ENCODE data around the gene EIF2B4.
A peak's percentile ranks its signal among the peaks of the same experiment; 100 is the strongest.

Gene EIF2B4

GRCh38 chr2:27381577-27382181 lies 11.5 kb upstream of the EIF2B4 start:
- in situ Hi-C loops (cut with HindIII; ENCODE audit: low pct_unique_long_range_greater_than_20kb, low sequenced_read_pairs): no loop called here
- no peak for DNase-seq (ENCODE audit: low read depth in 1 of 2, low spot score in 1 of 2)
- TF ChIP-seq JUND (IDR thresholded peaks at IDR 0.05; ENCODE audit: low read depth): no peak

GRCh38 chr2:27380626-27381545 lies 10.7 kb upstream of the EIF2B4 start, which contains the start of gene ZNF513:
Gene ZNF513 (minus strand): TSS chr2:27380734. CDS start chr2:27380526, 208 bp downstream.
- no peak for TF ChIP-seq JUND (IDR thresholded peaks at IDR 0.05; ENCODE audit: low read depth)
- DNase-seq (ENCODE audit: low read depth in 1 of 2, low spot score in 1 of 2): peak; percentile 64 to 88

GRCh38 chr2:27379836-27380625 lies 9.9 kb upstream of the EIF2B4 start:
- DNase-seq (ENCODE audit: low read depth in 1 of 2, low spot score in 1 of 2): peak in 1 of 2 experiments; percentile 15
- TF ChIP-seq JUND (IDR thresholded peaks at IDR 0.05; ENCODE audit: low read depth): no peak
- in situ Hi-C loops (cut with HindIII; ENCODE audit: low pct_unique_long_range_greater_than_20kb, low sequenced_read_pairs): no loop called here

More at GRCh38 chr2:27380626-27381545, 10.7 kb upstream of the EIF2B4 start, which contains the start of gene ZNF513:
- in situ Hi-C loops (cut with HindIII; ENCODE audit: low pct_unique_long_range_greater_than_20kb, low sequenced_read_pairs): no loop called here

DNA sequence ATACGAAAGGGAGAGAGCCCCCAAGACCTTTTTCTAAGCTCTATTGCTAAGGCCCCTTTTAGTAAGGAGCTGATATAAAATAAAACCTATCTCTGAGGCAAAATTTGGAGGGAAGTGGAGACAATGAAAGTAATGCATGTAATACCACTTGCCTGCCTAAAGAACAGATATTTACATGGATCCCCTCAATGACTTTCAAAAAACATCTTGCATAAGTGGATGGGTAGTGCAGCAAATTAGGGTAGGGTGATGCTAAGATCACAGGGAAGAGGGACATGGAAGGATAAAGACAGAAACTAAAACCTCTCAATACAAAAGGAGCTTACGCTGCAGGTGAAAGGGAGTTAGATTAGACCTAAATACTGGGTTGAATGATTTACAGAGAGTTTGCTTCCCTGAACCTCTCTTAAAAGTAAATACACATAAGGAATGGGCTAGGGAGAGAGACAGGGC lies 9.3 kb upstream of the EIF2B4 start:
- in situ Hi-C loops (cut with HindIII; ENCODE audit: low pct_unique_long_range_greater_than_20kb, low sequenced_read_pairs): no loop called here
- no peak for DNase-seq (ENCODE audit: low read depth in 1 of 2, low spot score in 1 of 2)
- TF ChIP-seq JUND (IDR thresholded peaks at IDR 0.05; ENCODE audit: low read depth): no peak

DNA sequence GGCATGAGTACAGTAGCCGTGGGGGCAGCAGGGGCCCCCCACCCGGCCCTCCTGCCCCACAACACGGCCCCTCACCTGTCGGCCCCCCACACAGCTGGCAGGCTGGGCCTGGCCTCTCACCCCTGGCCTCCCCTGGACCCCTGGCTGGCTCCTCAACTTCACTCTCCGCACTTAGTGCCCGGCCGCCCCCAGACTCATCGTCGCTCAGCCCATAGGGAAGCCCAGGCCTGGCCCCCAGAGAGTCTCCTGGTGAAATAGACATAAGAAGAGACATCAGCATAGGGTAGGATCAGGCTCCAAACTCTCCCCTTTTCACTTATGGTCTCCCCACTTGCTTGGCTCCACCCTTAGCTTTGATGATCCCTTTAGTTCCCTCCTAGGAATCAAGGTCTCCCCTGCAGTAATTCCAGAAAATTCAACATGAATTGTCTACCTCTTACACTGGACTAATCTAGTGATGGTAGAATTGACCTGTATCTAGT lies 8.7 kb upstream of the EIF2B4 start:
- in situ Hi-C loops (cut with HindIII; ENCODE audit: low pct_unique_long_range_greater_than_20kb, low sequenced_read_pairs): no loop called here
- no peak for DNase-seq (ENCODE audit: low read depth in 1 of 2, low spot score in 1 of 2)
- no peak for TF ChIP-seq JUND (IDR thresholded peaks at IDR 0.05; ENCODE audit: low read depth)

GRCh38 chr2:27378096-27378808 lies 8.1 kb upstream of the EIF2B4 start:
- in situ Hi-C loops (cut with HindIII; ENCODE audit: low pct_unique_long_range_greater_than_20kb, low sequenced_read_pairs): no loop called here
- peak in 1 of 2 experiments; percentile 42 for DNase-seq (ENCODE audit: low read depth in 1 of 2, low spot score in 1 of 2)
- TF ChIP-seq JUND (IDR thresholded peaks at IDR 0.05; ENCODE audit: low read depth): no peak

DNA sequence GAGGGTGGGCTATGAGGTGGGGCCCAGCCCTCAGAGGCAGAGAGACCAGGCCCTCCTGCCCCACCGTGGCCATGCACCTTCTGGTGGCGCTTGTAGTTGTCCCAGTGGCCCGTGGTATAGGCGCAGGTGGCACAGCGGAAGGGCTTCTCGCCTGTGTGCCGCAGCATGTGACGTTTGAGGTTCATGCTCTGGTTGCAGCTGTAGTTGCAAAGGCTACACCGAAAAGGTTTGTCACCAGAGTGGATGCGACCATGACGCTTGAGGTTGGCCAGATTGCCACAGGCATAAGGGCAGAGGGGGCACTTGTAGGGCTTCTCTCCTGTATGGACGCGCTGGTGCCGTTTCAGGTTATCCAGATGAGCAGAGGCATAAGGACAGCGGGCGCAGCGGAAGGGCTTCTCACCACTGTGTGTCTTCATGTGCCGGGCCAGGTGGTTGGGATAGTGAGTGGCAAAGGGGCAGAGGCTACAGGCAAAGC lies 7.5 kb upstream of the EIF2B4 start:
- in situ Hi-C loops (cut with HindIII; ENCODE audit: low pct_unique_long_range_greater_than_20kb, low sequenced_read_pairs): no loop called here
- no peak for TF ChIP-seq JUND (IDR thresholded peaks at IDR 0.05; ENCODE audit: low read depth)
- no peak for DNase-seq (ENCODE audit: low read depth in 1 of 2, low spot score in 1 of 2)

GRCh38 chr2:27376866-27377617 lies 6.9 kb upstream of the EIF2B4 start:
- DNase-seq (ENCODE audit: low read depth in 1 of 2, low spot score in 1 of 2): no peak
- in situ Hi-C loops (cut with HindIII; ENCODE audit: low pct_unique_long_range_greater_than_20kb, low sequenced_read_pairs): no loop called here
- TF ChIP-seq JUND (IDR thresholded peaks at IDR 0.05; ENCODE audit: low read depth): no peak

DNA sequence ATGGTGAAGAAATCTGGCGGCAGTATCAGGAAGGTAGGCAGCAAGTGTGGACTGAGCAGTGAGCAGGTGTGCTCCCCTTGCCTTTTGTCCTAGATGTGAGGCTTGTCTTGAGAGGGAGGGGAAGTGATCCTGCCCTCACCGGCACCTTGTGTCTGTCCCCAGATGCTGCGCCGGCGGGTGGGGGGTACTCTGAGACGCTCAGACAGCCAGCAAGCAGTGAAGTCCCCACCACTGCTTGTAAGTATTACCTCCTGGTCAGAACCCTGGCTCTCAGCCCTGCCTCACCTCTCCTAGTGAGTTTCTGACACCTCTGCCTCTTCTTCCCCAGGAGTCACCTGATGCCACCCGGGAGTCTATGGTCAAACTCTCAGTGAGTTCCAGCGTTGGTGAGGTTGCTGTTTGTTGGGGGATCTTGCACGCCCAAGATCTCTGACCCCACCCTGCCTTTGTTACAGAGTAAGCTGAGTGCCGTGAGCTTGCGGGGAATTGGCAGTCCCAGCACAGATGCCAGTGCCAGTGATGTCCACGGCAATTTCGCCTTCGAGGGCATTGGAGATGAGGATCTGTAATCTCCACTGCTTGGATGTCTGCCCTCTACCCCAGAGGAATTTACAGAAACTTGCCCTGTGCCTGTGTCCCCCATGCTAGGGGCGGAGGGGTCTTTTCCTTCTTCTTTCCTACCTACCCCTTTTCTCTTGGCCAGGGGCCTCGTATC lies 6.2 kb upstream of the EIF2B4 start:
- in situ Hi-C loops (cut with HindIII; ENCODE audit: low pct_unique_long_range_greater_than_20kb, low sequenced_read_pairs): no loop called here
- no peak for TF ChIP-seq JUND (IDR thresholded peaks at IDR 0.05; ENCODE audit: low read depth)
- DNase-seq (ENCODE audit: low read depth in 1 of 2, low spot score in 1 of 2): no peak

GRCh38 chr2:27375513-27376099 lies 5.5 kb upstream of the EIF2B4 start:
- in situ Hi-C loops (cut with HindIII; ENCODE audit: low pct_unique_long_range_greater_than_20kb, low sequenced_read_pairs): no loop called here
- no peak for TF ChIP-seq JUND (IDR thresholded peaks at IDR 0.05; ENCODE audit: low read depth)
- no peak for DNase-seq (ENCODE audit: low read depth in 1 of 2, low spot score in 1 of 2)
